ENCODE results near the gene BLMH.

GRCh38 chr17:30249460-30249859, 42.3 kb downstream of the BLMH start:
- TF ChIP-seq CTCF (conservative IDR thresholded peaks at IDR 0.05 in 1 of 2, IDR thresholded peaks at IDR 0.05 in 1 of 2; ENCODE audit: extremely low read depth in 1 of 2, insufficient read depth in 1 of 2, low read depth in 1 of 2, low read length in 2 of 2) (no peak), EZH2 (IDR thresholded peaks at IDR 0.05; ENCODE audit: borderline replicate concordance, low read length) (no peak)
